HepG2 (cell line): ENCODE data around the gene BAZ1A. TPM values are rescaled to one million over a fixed set of nuclear protein-coding genes. Genes with fewer than 3 reads are reported as not detected.

Source experiments
- ATAC-seq: fragments of 200-7000 bp; cut with Tn5 transposase; 3 replicates; pipeline ENCODE4 v1.9.1; 2020; ENCODE audit warnings: mild to moderate bottlenecking, moderate library complexity
- BruUV-seq: library from RNA; stranded (reverse); fragments of 400-500 nt; replicated peaks from 2 replicates; lab custom pipeline; 2021; lab: Mats Ljungman, UMichigan
- CTCF ChIA-PET: fragments of 300-600 bp; formaldehyde crosslinking; extraction: SDS; loops from one replicate; lab custom pipeline; 2021; ENCODE audit warnings: low total read pairs, inconsistent platforms, low intra/inter-chr PET ratio; lab: Yijun Ruan, JAX
- POLR2A ChIA-PET: fragments of 350-600 bp; sonication (Branson Sonifier 250); formaldehyde crosslinking; loops from one replicate; lab custom pipeline; 2020; ENCODE audit warnings: antibody characterized with exemption, inconsistent platforms; lab: Yijun Ruan, JAX
- DNase-seq: peaks from one replicate; pipeline ENCODE4 v3.0.0-alpha.2; 2015; ENCODE audit warnings: low spot score
- FAIRE-seq: peaks from 3 replicates; lab custom pipeline; 2011; peaks lifted over from hg19 to GRCh38; lab: Jason Lieb, UNC
- H2AFZ ChIP-seq: one replicate; pipeline ENCODE4 v1.6.1; 2011; ENCODE audit warnings: low read length, inconsistent platforms
- H3K27ac ChIP-seq: fragments of 300-600 bp; 3 replicates; pipeline ENCODE4 v1.8.0; 2011; ENCODE audit warnings: mixed run types, mild to moderate bottlenecking, mixed read lengths, low read length, inconsistent platforms; ENCODE audit not compliant: insufficient read depth; ENCODE audit errors: extremely low read length
- H3K27me3 ChIP-seq, 2 experiments: fragments of 200-600 bp in 1 of 2; 2 replicates in 1 of 2; 3 replicates in 1 of 2; pipeline versions ENCODE4 v1.6.0 to v1.8.0; 2011; ENCODE audit warnings: low read length in 2 of 2, mild to moderate bottlenecking in 2 of 2, moderate library complexity in 2 of 2, inconsistent platforms in 1 of 2; ENCODE audit not compliant: insufficient read depth in 2 of 2, control insufficient read depth in 1 of 2
- H3K36me3 ChIP-seq, 2 experiments: fragments of 200-600 bp in 1 of 2; replicated peaks in 1 of 2; 2 replicates in 1 of 2; 3 replicates in 1 of 2; pipeline versions ENCODE4 v1.5.1 to v1.8.0; 2011; ENCODE audit warnings: low read length in 2 of 2, inconsistent platforms in 1 of 2; ENCODE audit not compliant: insufficient read depth in 2 of 2, control insufficient read depth in 1 of 2
- H3K4me1 ChIP-seq: 2 replicates; pipeline ENCODE4 v1.5.1; 2012; ENCODE audit warnings: low read length, inconsistent platforms; ENCODE audit not compliant: insufficient read depth
- H3K4me2 ChIP-seq: 2 replicates; pipeline ENCODE4 v1.6.0; 2011; ENCODE audit warnings: low read depth, low read length, inconsistent platforms
- H3K4me3 ChIP-seq, 3 experiments: fragments of 200-600 bp in 1 of 3; sonication (generic), shearing (Covaris generic) in 1 of 3; replicated peaks in 1 of 3; 2 replicates each; pipeline ENCODE4 v1.5.1; 2011 to 2016; ENCODE audit warnings: low read length in 3 of 3, inconsistent platforms in 2 of 3, low read depth in 2 of 3, mild to moderate bottlenecking in 2 of 3, control low read depth in 1 of 3, mixed read lengths in 1 of 3; ENCODE audit not compliant: insufficient read depth in 1 of 3
- H3K79me2 ChIP-seq: one replicate; pipeline ENCODE4 v1.6.1; 2011; ENCODE audit warnings: low read length, inconsistent platforms; ENCODE audit not compliant: insufficient read depth
- H3K9ac ChIP-seq: 2 replicates; pipeline ENCODE4 v1.6.0; 2011; ENCODE audit warnings: mild to moderate bottlenecking, low read depth, low read length, inconsistent platforms; ENCODE audit not compliant: insufficient read depth
- H3K9me3 ChIP-seq: 2 replicates; pipeline ENCODE4 v1.5.1; 2012; ENCODE audit warnings: mild to moderate bottlenecking, low read length
- H4K20me1 ChIP-seq: 2 replicates; pipeline ENCODE4 v1.6.0; 2011; ENCODE audit warnings: inconsistent platforms, mild to moderate bottlenecking, low read length, moderate library complexity; ENCODE audit not compliant: insufficient read depth
- PHF8 ChIP-seq: sonication (generic); formaldehyde crosslinking; IDR thresholded peaks from 2 replicates; pipeline ENCODE4 v1.5.0; 2020; ENCODE audit warnings: missing genetic modification reagents
- TCF7 ChIP-seq: sonication (generic); IDR thresholded peaks from 2 replicates; pipeline ENCODE4 v1.6.1; 2016; ENCODE audit warnings: antibody characterized with exemption, low read depth
- ZNF646 ChIP-seq: sonication (generic); formaldehyde crosslinking; IDR thresholded peaks from 2 replicates; pipeline ENCODE4 v1.9.0; 2021; ENCODE audit warnings: mild to moderate bottlenecking, missing genetic modification reagents
- WGBS: methylation state at CpG from one replicate; pipeline ENCODE4 v1.1.6; 2017; ENCODE audit warnings: low lambda C conversion rate; 5-methylcytosine and 5-hydroxymethylcytosine counted together
- in situ Hi-C: cut with HindIII; loops from 2 replicates; pipeline ENCODE4 v1.10.0; 2017; ENCODE audit warnings: low pct_unique_long_range_greater_than_20kb; ENCODE audit not compliant: extremely low pct_ligation_motif_present
- intact Hi-C: fragments of 100-400 bp; cut with micrococcal nuclease; formaldehyde crosslinking; loops from one replicate; pipeline ENCODE4 v1.10.0; 2022; ENCODE audit not compliant: unreplicated experiment
- polyA plus RNA-seq, 8 experiments: library from polyadenylated mRNA; depleted of rRNA in 3 of 8; stranded (reverse) in 7 of 8; unstranded in 1 of 8; fragments of >200 nt; fragmentation: Illumina TruSeq in 4 of 8; extraction: Trizol in 4 of 8; gene quantifications; 2 replicates each; pipeline versions ENCODE4 v1.2.1 to v1.2.3, GENCODE V29; 2011 to 2016; ENCODE audit warnings: low read depth in 4 of 8, missing spikeins in 1 of 8, mixed read lengths in 1 of 8; ENCODE audit not compliant: insufficient read depth in 1 of 8
- total RNA-seq, 5 experiments: library from RNA; depleted of rRNA; stranded (reverse); fragments of >200 nt; fragmentation: Illumina TruSeq; extraction: Trizol; gene quantifications; 2 replicates each; pipeline ENCODE4 v1.2.3, GENCODE V29; 2016; ENCODE audit warnings: low read depth in 1 of 5

BAZ1A gene
- total and polyA plus RNA-seq, 2 of the 13 experiments (the other 11 are each of a cell fraction or from before 2014, with no cell fraction given) = 20.9 to 56.8 TPM

DNA sequence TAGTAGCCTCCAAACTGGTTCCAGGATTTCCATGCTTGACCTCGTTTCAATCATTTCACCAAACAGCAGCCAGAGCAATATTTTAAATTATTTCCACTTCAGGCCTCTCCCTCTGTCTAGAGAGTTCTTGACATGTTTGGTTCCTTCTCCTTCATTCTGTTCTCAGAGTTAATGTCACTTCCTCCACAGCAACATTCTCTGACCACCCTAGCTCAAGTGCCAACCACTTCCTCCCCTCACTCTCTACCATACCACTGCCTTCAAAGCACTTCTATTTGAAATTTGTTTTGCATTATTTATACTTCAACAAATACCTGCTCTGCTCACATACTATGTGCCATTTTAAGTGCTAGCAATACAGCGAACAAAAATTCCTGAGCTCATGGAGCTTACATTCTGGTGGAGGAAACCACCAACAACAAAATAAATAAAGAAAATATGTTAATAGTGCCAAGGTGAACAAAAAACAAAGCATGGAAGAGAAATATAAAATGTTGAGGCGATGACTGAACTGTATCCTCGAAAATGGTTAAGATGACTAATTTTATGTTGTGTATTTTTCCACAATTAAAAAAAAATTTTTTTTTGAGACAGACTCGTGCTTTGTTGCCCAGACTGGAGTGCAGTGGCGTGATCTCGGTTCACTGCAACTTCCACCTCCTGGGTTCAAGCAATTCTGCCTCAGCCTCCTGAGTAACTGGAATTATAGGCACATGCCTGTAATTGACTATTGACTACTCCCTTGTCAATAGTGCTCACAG is 17.3 kb downstream of the BAZ1A start:
- intact Hi-C loops = no loop called here
- 0 out of 2 replicates have a peak, but pooled peaks have one; percentile 43 for TF ChIP-seq ZNF646
- TF ChIP-seq PHF8 = no peak
- TF ChIP-seq TCF7 = 0 out of 2 replicates have a peak, but pooled peaks have one; percentile 1

More for the DNA sequence above, 17.3 kb downstream of the BAZ1A start:
- Histone ChIP-seq H4K20me1 (no peaks in the 10 kb centered on the region), H3K4me3 (no peak overlapping the region), H3K79me2 (no peaks in the 10 kb centered on the region), H3K4me1 (no peaks in the 10 kb centered on the region), H2AFZ (no peak overlapping the region), H3K4me2 (no peak overlapping the region), H3K27ac (no peak overlapping the region), H3K27me3 (no peaks in the 10 kb centered on the region), H3K9ac (no peak overlapping the region), H3K9me3 (no peaks in the 10 kb centered on the region), H3K36me3 (peaks cover 18 to 45% of the 10 kb centered on the region in 2 experiments)
- CTCF ChIA-PET = no interaction called here
- DNase-seq = no peak
- in situ Hi-C loops = no loop called here
- 83% methylated on average over 7 of the region's 7 CpGs for WGBS
- ATAC-seq = no peak; the same call in 2 of the 3 replicates
- POLR2A ChIA-PET = interaction anchor here (1.3 kb wide), 1 partner anchor 15 kb away, joined by 6 read pairs; no protein-coding TSS in a partner anchor
- FAIRE-seq = no peak
- BruUV-seq = no TSS peak
